ENCODE results near the gene TBC1D22A. TPM values are rescaled to one million over a fixed set of nuclear protein-coding genes. Genes with fewer than 3 reads are reported as not detected.

TBC1D22A gene
- total and polyA plus RNA-seq, 7 experiments from 2014 or later = 18.6 to 50.1 (median 39.3) TPM

DNA sequence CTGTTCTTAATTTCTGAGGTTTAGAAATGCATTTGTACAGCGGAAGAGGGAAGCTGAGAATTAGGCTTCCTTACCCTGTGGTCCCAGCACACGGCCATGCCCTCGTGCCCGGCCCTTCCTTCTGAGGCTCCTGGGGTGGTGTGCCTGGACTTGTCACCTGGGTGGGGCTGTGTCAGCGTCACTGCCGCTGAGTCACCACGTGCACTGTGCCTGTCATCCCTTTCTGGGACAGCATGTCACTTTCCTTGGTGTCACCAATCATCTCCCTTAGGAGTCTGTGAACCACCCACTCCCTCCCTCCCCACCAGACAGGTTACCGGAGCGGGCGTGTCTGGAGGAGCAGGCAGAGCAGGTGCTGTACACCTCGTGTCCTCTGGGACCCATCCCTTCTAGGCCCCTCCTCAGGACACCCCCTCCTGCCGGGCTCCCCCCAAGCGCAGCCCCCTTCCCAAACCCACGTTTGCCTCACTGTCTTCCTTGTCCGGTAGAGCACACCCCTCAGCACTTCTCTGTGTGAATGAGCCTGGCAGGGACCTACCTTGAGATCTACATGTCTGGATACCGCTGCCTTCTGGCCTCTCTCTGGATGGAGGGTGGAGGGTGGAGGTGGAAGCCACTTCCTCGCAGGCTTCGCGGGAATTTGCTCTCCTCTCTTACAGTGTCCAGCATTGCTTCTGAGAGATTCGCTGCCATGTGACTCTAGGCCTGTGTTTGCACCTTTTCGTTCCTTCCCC, 367.6 kb downstream of the TBC1D22A start:
- CTCF ChIA-PET = no interaction called here
- Mint-ChIP-seq H3K4me3 (no peak overlapping the region), H3K36me3 (peaks cover 0 to 26% (median 3%) of the 10 kb centered on the region in 5 donors), H3K9me3 (no peaks in the 10 kb centered on the region), H3K4me1 (peaks cover 2 to 16% (median 6%) of the 10 kb centered on the region in 7 donors), H3K27me3 (no peaks in the 10 kb centered on the region), H3K27ac (peak overlapping the region in 2 of 9 donors; percentile 21 to 76)
- intact Hi-C loops (cut with micrococcal nuclease) = no loop called here
- peak; percentile 60 for ATAC-seq
- Histone ChIP-seq H3K9me3 (ENCODE audit: control insufficient read depth in 2 of 3, low read length in 3 of 3) (no peaks in the 10 kb centered on the region), H3K4me3 (ENCODE audit: low read length) (no peak overlapping the region), H3K27me3 (ENCODE audit: control insufficient read depth in 2 of 2, insufficient read depth in 2 of 2, low read length in 2 of 2) (no peaks in the 10 kb centered on the region), H3K4me1 (ENCODE audit: control insufficient read depth in 2 of 2, insufficient read depth in 2 of 2, low read length in 2 of 2) (no peaks in the 10 kb centered on the region), H3K27ac (ENCODE audit: low read depth, low read length) (no peak overlapping the region), H3K36me3 (ENCODE audit: control insufficient read depth in 2 of 3, insufficient read depth in 3 of 3, low read length in 3 of 3) (peaks cover 0 to 7% (median 0%) of the 10 kb centered on the region in 3 experiments)
- POLR2A ChIA-PET = no interaction called here
- DNase-seq = no peak

DNA sequence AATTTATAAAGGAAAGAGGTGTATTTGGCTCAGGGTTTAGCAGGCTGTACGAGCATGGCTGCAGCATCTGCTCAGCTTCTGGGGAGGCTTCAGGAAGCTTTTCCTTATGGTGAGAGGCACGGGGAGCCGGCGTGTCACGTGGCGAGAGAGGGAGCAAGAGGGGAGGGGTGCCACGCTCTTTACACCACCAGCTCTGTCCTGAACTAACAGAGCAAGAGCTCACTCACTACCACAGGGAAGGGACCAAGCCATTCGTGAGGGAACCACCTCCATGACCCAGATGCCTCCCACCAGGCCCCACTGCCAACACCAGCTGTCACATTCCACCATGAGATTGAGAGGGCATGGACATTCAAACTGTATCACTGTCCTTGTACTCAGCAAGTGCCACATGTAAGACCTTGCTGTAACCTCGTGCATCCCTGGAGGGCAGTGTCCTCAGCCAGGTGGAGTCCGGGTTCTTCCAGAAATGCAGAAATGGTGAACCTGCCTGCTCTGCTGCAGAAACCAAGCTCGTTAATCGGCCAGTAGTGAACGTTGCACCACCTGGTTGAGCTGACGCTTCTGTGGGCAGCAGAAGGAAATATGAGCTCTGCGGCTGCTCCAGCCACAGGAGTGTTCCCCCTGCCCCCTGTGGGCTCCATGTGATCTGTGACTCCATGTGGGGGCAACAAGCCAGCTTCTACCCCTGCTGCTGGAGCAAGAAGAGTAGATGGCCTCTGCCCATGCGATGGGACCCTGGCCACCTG, 368.6 kb downstream of the TBC1D22A start:
- H3K27me3 Mint-ChIP-seq = no peaks in the 10 kb centered on the region
- Histone ChIP-seq H3K9me3 (ENCODE audit: control insufficient read depth in 2 of 3, low read length in 3 of 3) (no peaks in the 10 kb centered on the region), H3K4me1 (ENCODE audit: control insufficient read depth in 2 of 2, insufficient read depth in 2 of 2, low read length in 2 of 2) (no peaks in the 10 kb centered on the region), H3K4me3 (ENCODE audit: low read length) (no peak overlapping the region), H3K27me3 (ENCODE audit: control insufficient read depth in 2 of 2, insufficient read depth in 2 of 2, low read length in 2 of 2) (no peaks in the 10 kb centered on the region), H3K27ac (ENCODE audit: low read depth, low read length) (no peak overlapping the region), H3K36me3 (ENCODE audit: control insufficient read depth in 2 of 3, insufficient read depth in 3 of 3, low read length in 3 of 3) (peaks cover 0 to 7% (median 0%) of the 10 kb centered on the region in 3 experiments)
- H3K27ac Mint-ChIP-seq = peak overlapping the region in 1 of 9 donors; percentile 21
- peaks cover 2 to 12% (median 6%) of the 10 kb centered on the region in 7 donors for H3K4me1 Mint-ChIP-seq
- ATAC-seq = no peak
- peaks cover 0 to 20% (median 0%) of the 10 kb centered on the region in 5 donors for H3K36me3 Mint-ChIP-seq
- ChIA-PET CTCF (no interaction called here), POLR2A (no interaction called here)
- no peaks in the 10 kb centered on the region for H3K9me3 Mint-ChIP-seq
- DNase-seq = no peak
- no peak overlapping the region for H3K4me3 Mint-ChIP-seq
- intact Hi-C loops (cut with micrococcal nuclease) = no loop called here

DNA sequence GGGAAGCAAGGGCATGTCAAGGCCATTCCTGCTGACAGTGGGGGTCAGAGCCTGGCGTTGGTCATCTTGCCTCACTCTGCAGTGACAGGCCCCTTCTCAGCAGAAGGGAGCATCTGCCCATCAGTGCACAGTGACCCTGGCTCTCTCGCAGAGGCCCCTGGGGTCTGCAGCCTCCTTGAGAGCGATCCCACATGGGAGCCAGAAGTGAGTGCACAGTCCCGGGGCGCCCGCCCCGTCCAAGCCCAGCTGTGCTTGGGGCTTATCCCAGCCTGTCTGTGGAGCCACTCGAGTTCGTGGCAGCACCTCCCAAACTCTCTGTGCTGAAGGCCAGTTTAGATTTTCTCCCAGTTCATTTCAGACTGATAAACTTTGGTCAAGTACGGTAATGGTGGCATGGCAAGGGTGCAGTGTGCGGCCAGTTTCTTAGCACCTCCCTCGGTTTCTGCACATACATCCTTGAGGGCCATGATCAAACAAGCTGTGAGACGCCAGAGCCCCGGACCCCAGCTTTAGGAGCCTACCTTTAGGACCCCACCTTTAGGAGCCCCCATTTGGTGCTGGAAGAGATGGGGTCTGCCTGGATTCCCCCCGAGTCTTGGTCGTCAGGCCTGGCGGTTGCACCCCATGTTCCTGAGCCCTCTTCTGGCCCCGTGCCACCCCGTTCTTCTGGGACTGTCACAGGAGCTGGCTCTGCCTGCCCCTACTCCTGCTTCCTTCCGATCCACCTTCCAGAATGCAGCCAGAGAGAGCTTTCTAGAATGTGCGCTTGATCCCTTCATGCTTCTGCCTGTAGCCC, 369.4 kb downstream of the TBC1D22A start:
- H3K27ac Mint-ChIP-seq = peak overlapping the region in 1 of 9 donors; percentile 48
- intact Hi-C loops (cut with micrococcal nuclease) = no loop called here
- ChIA-PET POLR2A (no interaction called here), CTCF (no interaction called here)
- peaks cover 0 to 15% (median 0%) of the 10 kb centered on the region in 5 donors for H3K36me3 Mint-ChIP-seq
- Histone ChIP-seq H3K4me3 (ENCODE audit: low read length) (no peak overlapping the region), H3K27ac (ENCODE audit: low read depth, low read length) (no peak overlapping the region), H3K27me3 (ENCODE audit: control insufficient read depth in 2 of 2, insufficient read depth in 2 of 2, low read length in 2 of 2) (no peaks in the 10 kb centered on the region), H3K36me3 (ENCODE audit: control insufficient read depth in 2 of 3, insufficient read depth in 3 of 3, low read length in 3 of 3) (peaks cover 0 to 7% (median 0%) of the 10 kb centered on the region in 3 experiments), H3K9me3 (ENCODE audit: control insufficient read depth in 2 of 3, low read length in 3 of 3) (no peaks in the 10 kb centered on the region), H3K4me1 (ENCODE audit: control insufficient read depth in 2 of 2, insufficient read depth in 2 of 2, low read length in 2 of 2) (no peaks in the 10 kb centered on the region)
- H3K4me1 Mint-ChIP-seq = peaks cover 2 to 8% (median 5%) of the 10 kb centered on the region in 7 donors
- DNase-seq (no peak), ATAC-seq (no peak)
- no peaks in the 10 kb centered on the region for H3K27me3 Mint-ChIP-seq
- no peaks in the 10 kb centered on the region for H3K9me3 Mint-ChIP-seq
- no peak overlapping the region for H3K4me3 Mint-ChIP-seq

DNA sequence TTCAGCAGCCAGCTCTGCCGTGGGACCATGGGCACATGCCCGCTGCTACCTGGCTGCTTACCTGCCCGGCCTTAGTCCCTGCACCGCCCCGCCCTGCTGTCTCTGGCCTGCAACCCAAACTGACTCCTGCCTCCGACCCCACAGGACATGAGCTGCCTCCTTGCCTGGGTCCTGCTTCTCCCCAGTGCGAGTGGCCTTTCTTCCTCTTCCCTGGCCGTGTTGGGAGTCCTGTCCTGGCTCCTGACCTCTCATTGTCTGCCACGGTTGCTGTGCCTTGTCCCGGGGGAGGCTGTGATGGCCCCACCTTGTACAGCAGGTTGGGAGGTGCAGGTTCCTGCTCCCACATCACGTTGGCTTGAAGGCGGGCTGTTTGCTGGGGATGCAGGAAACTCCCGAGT, 370.0 kb downstream of the TBC1D22A start:
- no peaks in the 10 kb centered on the region for H3K27me3 Mint-ChIP-seq
- no peaks in the 10 kb centered on the region for H3K9me3 Mint-ChIP-seq

DNA sequence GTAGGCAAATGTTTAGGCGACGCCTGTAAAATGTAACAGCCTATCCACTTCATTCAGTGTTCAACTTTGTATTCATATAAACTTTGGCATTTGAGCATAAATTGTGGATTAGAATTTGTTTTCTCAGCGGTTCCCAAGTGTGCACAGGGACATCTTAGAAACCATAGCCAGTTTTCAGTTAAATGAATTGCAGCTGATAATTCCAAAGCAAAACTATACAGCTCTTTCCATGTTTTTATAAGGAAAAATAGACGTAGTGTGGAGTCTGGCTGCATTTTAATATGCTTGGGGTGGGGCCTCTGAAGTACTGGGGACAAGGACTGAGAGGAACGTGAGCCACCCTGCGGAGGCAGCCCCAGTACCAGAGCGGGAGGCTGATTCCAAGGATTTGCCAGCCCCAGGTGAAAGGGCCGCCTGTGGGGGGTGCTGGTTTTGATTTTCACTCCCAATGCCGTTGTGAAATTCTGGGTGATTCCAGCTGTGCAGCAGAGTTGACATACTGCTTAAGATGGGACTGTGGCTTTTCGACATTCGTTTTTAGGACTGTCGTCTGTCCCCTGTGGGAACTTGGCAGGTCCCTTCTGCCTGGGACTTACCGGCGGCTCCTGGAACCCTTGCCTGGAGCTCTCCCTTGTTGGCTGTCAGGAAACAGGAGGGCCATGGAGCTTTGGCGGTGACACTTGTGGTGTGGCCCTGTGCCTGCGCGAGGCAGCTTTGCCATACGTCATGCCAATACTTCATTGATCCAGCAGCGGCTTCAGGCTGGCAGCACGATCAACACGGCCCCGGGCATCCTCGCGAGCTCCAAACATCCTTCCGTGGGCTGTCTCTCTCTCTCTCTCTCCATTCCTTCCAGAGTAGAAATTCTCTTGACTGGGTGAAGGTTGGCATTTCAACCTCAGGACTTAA, 370.9 kb downstream of the TBC1D22A start:
- Mint-ChIP-seq H3K36me3 (peaks cover 0 to 15% (median 0%) of the 10 kb centered on the region in 5 donors), H3K4me3 (no peak overlapping the region), H3K9me3 (no peaks in the 10 kb centered on the region), H3K4me1 (peaks cover 0 to 7% (median 5%) of the 10 kb centered on the region in 7 donors), H3K27me3 (no peaks in the 10 kb centered on the region), H3K27ac (peak overlapping the region in 1 of 9 donors; percentile 27)
- H3K9me3 ChIP-seq (ENCODE audit: control insufficient read depth in 2 of 3, low read length in 3 of 3) = no peaks in the 10 kb centered on the region
- H3K27ac ChIP-seq (ENCODE audit: low read depth, low read length) = no peak overlapping the region
- ChIA-PET POLR2A (no interaction called here), CTCF (no interaction called here)
- intact Hi-C loops (cut with micrococcal nuclease) = no loop called here
- H3K36me3 ChIP-seq (ENCODE audit: control insufficient read depth in 2 of 3, insufficient read depth in 3 of 3, low read length in 3 of 3) = peaks cover 0 to 10% (median 0%) of the 10 kb centered on the region in 3 experiments
- H3K4me3 ChIP-seq (ENCODE audit: low read length) = no peak overlapping the region
- H3K27me3 ChIP-seq (ENCODE audit: control insufficient read depth in 2 of 2, insufficient read depth in 2 of 2, low read length in 2 of 2) = no peaks in the 10 kb centered on the region
- ATAC-seq = no peak
- no peaks in the 10 kb centered on the region for H3K4me1 ChIP-seq (ENCODE audit: control insufficient read depth in 2 of 2, insufficient read depth in 2 of 2, low read length in 2 of 2)
- no peak for DNase-seq

More for the DNA sequence above, 370.0 kb downstream of the TBC1D22A start:
- POLR2A ChIA-PET = no interaction called here
- H3K4me3 ChIP-seq (ENCODE audit: low read length) = no peak overlapping the region
- H3K36me3 ChIP-seq (ENCODE audit: control insufficient read depth in 2 of 3, insufficient read depth in 3 of 3, low read length in 3 of 3) = peaks cover 0 to 8% (median 0%) of the 10 kb centered on the region in 3 experiments
- peak overlapping the region in 2 of 9 donors; percentile 41 to 48 for H3K27ac Mint-ChIP-seq
- no peak overlapping the region for H3K27ac ChIP-seq (ENCODE audit: low read depth, low read length)
- CTCF ChIA-PET = no interaction called here
- H3K4me3 Mint-ChIP-seq = no peak overlapping the region
- ATAC-seq (no peak), DNase-seq (no peak)
- H3K27me3 ChIP-seq (ENCODE audit: control insufficient read depth in 2 of 2, insufficient read depth in 2 of 2, low read length in 2 of 2) = no peaks in the 10 kb centered on the region
- peaks cover 0 to 7% (median 5%) of the 10 kb centered on the region in 7 donors for H3K4me1 Mint-ChIP-seq
- H3K4me1 ChIP-seq (ENCODE audit: control insufficient read depth in 2 of 2, insufficient read depth in 2 of 2, low read length in 2 of 2) = no peaks in the 10 kb centered on the region
- H3K36me3 Mint-ChIP-seq = peaks cover 0 to 14% (median 0%) of the 10 kb centered on the region in 5 donors
- intact Hi-C loops (cut with micrococcal nuclease) = no loop called here
- no peaks in the 10 kb centered on the region for H3K9me3 ChIP-seq (ENCODE audit: control insufficient read depth in 2 of 3, low read length in 3 of 3)

DNA sequence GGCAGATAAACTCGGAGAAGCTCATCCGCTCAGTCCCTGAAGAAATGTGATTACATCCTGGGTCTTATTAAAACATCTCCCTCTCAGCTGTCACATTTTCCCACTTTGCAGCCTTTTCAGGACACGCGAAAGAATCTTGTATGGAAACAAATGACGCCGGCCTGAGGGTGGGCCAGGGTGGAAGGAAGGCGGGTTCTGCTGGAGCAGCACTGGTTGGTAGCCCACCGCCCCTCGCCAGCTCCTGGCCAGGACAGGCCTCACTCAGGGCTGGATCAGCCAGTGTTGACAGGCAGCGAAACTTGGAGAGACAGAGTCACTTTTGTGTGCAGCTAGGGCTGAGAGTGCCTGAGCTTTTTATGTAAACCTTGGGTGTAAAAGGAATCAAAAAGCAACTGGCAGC, 371.8 kb downstream of the TBC1D22A start:
- intact Hi-C loops (cut with micrococcal nuclease) = no loop called here
- CTCF ChIA-PET = no interaction called here
- no peaks in the 10 kb centered on the region for H3K4me1 ChIP-seq (ENCODE audit: control insufficient read depth in 2 of 2, insufficient read depth in 2 of 2, low read length in 2 of 2)
- Mint-ChIP-seq H3K4me1 (peaks cover 0 to 5% (median 0%) of the 10 kb centered on the region in 7 donors), H3K27me3 (no peaks in the 10 kb centered on the region), H3K4me3 (no peak overlapping the region), H3K36me3 (peaks cover 0 to 14% (median 0%) of the 10 kb centered on the region in 5 donors), H3K9me3 (no peaks in the 10 kb centered on the region), H3K27ac (no peak overlapping the region)
- H3K27me3 ChIP-seq (ENCODE audit: control insufficient read depth in 2 of 2, insufficient read depth in 2 of 2, low read length in 2 of 2) = no peaks in the 10 kb centered on the region
- H3K36me3 ChIP-seq (ENCODE audit: control insufficient read depth in 2 of 3, insufficient read depth in 3 of 3, low read length in 3 of 3) = peaks cover 0 to 4% (median 3%) of the 10 kb centered on the region in 3 experiments
- H3K27ac ChIP-seq (ENCODE audit: low read depth, low read length) = no peak overlapping the region
- no peaks in the 10 kb centered on the region for H3K9me3 ChIP-seq (ENCODE audit: control insufficient read depth in 2 of 3, low read length in 3 of 3)
- POLR2A ChIA-PET = no interaction called here
- no peak for ATAC-seq
- DNase-seq = no peak
- H3K4me3 ChIP-seq (ENCODE audit: low read length) = no peak overlapping the region

Measured in naive thymus-derived CD4-positive, alpha-beta T cell (primary cell).